HEK293 (cell line): ENCODE measurements around the gene SIK2.

Experiments
- GLIS2 ChIP-seq: fragments of 450-650 bp; formaldehyde crosslinking; IDR thresholded peaks from 2 replicates; pipeline ENCODE4 v1.5.1; 2016; ENCODE audit warnings: missing biosample characterization, missing genetic modification characterization
- IKZF3 ChIP-seq: fragments of 450-650 bp; IDR thresholded peaks from 2 replicates; pipeline ENCODE4 v1.5.0; 2018; ENCODE audit warnings: missing biosample characterization, mild to moderate bottlenecking, missing genetic modification characterization, moderate library complexity
- KLF8 ChIP-seq: fragments of 450-650 bp; formaldehyde crosslinking; IDR thresholded peaks from 2 replicates; pipeline ENCODE4 v1.5.1; 2016; ENCODE audit warnings: missing biosample characterization, missing genetic modification characterization
- SP7 ChIP-seq: fragments of 450-650 bp; formaldehyde crosslinking; IDR thresholded peaks from 2 replicates; pipeline ENCODE4 v1.5.1; 2016; ENCODE audit warnings: missing biosample characterization, missing genetic modification characterization
- WT1 ChIP-seq: fragments of 450-650 bp; formaldehyde crosslinking; IDR thresholded peaks from 2 replicates; pipeline ENCODE4 v1.5.1; 2016; ENCODE audit warnings: missing biosample characterization, missing genetic modification characterization
- YY2 ChIP-seq: fragments of 450-650 bp; formaldehyde crosslinking; IDR thresholded peaks from 2 replicates; pipeline ENCODE4 v1.5.1; 2016; ENCODE audit warnings: missing biosample characterization, missing genetic modification characterization
- ZBTB11 ChIP-seq: fragments of 450-650 bp; formaldehyde crosslinking; conservative IDR thresholded peaks from 2 replicates; pipeline ENCODE4 v1.5.1; 2016; ENCODE audit warnings: low read depth, missing biosample characterization, missing genetic modification characterization
- ZBTB7A ChIP-seq: fragments of 450-650 bp; formaldehyde crosslinking; IDR thresholded peaks from 2 replicates; pipeline ENCODE4 v1.5.1; 2016; ENCODE audit warnings: low read depth, missing biosample characterization, missing genetic modification characterization
- ZNF23 ChIP-seq: fragments of 450-650 bp; formaldehyde crosslinking; IDR thresholded peaks from 2 replicates; pipeline ENCODE4 v1.5.1; 2016; ENCODE audit warnings: missing biosample characterization, missing genetic modification characterization, borderline replicate concordance
- ZNF266 ChIP-seq: fragments of 450-650 bp; formaldehyde crosslinking; IDR thresholded peaks from 2 replicates; pipeline ENCODE4 v1.5.1; 2016; ENCODE audit warnings: missing biosample characterization, missing genetic modification characterization, low read depth
- ZNF274 ChIP-seq, 2 experiments: fragments of 200-500 bp in 1 of 2; fragments of 450-650 bp in 1 of 2; sonication (Bioruptor generic) in 1 of 2; formaldehyde crosslinking in 1 of 2; IDR thresholded peaks; 2 replicates each; pipeline versions ENCODE4 v1.5.1 to v1.6.1; 2014 to 2016; ENCODE audit warnings: borderline replicate concordance in 1 of 2, inconsistent platforms in 1 of 2, low read length in 1 of 2, missing biosample characterization in 1 of 2, missing genetic modification characterization in 1 of 2
- ZNF324 ChIP-seq: fragments of 450-650 bp; formaldehyde crosslinking; IDR thresholded peaks from 2 replicates; pipeline ENCODE4 v1.5.1; 2016; ENCODE audit warnings: missing biosample characterization, missing genetic modification characterization
- ZNF391 ChIP-seq: fragments of 450-650 bp; formaldehyde crosslinking; IDR thresholded peaks from 2 replicates; pipeline ENCODE4 v1.5.1; 2016; ENCODE audit warnings: low read depth, missing biosample characterization, missing genetic modification characterization, borderline replicate concordance
- ZNF549 ChIP-seq: fragments of 450-650 bp; IDR thresholded peaks from 2 replicates; pipeline ENCODE4 v1.5.1; 2018; ENCODE audit warnings: missing biosample characterization, missing genetic modification characterization, mild to moderate bottlenecking, inconsistent platforms, moderate library complexity
- ZNF561 ChIP-seq: fragments of 450-650 bp; IDR thresholded peaks from 2 replicates; pipeline ENCODE4 v1.5.1; 2018; ENCODE audit warnings: missing biosample characterization, missing genetic modification characterization, borderline replicate concordance
- ZNF580 ChIP-seq: fragments of 450-650 bp; formaldehyde crosslinking; IDR thresholded peaks from 2 replicates; pipeline ENCODE4 v1.5.1; 2016; ENCODE audit warnings: missing biosample characterization, missing genetic modification characterization
- ZNF600 ChIP-seq: fragments of 450-650 bp; formaldehyde crosslinking; IDR thresholded peaks from 2 replicates; pipeline ENCODE4 v1.5.1; 2016; ENCODE audit warnings: missing biosample characterization, missing genetic modification characterization
- ZNF610 ChIP-seq: fragments of 450-650 bp; formaldehyde crosslinking; IDR thresholded peaks from 2 replicates; pipeline ENCODE4 v1.5.1; 2016; ENCODE audit warnings: missing biosample characterization, missing genetic modification characterization, borderline replicate concordance
- ZNF621 ChIP-seq: fragments of 450-650 bp; formaldehyde crosslinking; IDR thresholded peaks from 2 replicates; pipeline ENCODE4 v1.5.1; 2017; ENCODE audit warnings: missing biosample characterization, missing genetic modification characterization
- ZNF624 ChIP-seq: fragments of 450-650 bp; formaldehyde crosslinking; IDR thresholded peaks from 2 replicates; pipeline ENCODE4 v1.5.1; 2017; ENCODE audit warnings: missing biosample characterization, missing genetic modification characterization
- ZNF654 ChIP-seq: fragments of 450-650 bp; formaldehyde crosslinking; IDR thresholded peaks from 2 replicates; pipeline ENCODE4 v1.5.1; 2016; ENCODE audit warnings: low read depth, missing biosample characterization, missing genetic modification characterization
- ZNF670 ChIP-seq: fragments of 450-650 bp; formaldehyde crosslinking; IDR thresholded peaks from 2 replicates; pipeline ENCODE4 v1.5.1; 2016; ENCODE audit warnings: missing biosample characterization, missing genetic modification characterization, low read depth
- ZNF843 ChIP-seq: fragments of 450-650 bp; formaldehyde crosslinking; IDR thresholded peaks from 2 replicates; pipeline ENCODE4 v1.5.1; 2016; ENCODE audit warnings: missing biosample characterization, missing genetic modification characterization
- ZSCAN23 ChIP-seq: fragments of 450-650 bp; formaldehyde crosslinking; IDR thresholded peaks from 2 replicates; pipeline ENCODE4 v1.5.1; 2016; ENCODE audit warnings: missing biosample characterization, missing genetic modification characterization
- TF ChIP-seq, protein P1 (sequence below): fragments of 450-650 bp; formaldehyde crosslinking; IDR thresholded peaks from 2 replicates; pipeline ENCODE4 v1.5.1; 2016; ENCODE audit warnings: missing biosample characterization, missing genetic modification characterization
- TF ChIP-seq, protein P2 (sequence below): fragments of 450-650 bp; formaldehyde crosslinking; IDR thresholded peaks from 2 replicates; pipeline ENCODE4 v1.5.1; 2016; ENCODE audit warnings: missing biosample characterization, missing genetic modification characterization
- TF ChIP-seq, protein P3 (sequence below): fragments of 450-650 bp; formaldehyde crosslinking; IDR thresholded peaks from 2 replicates; pipeline ENCODE4 v1.5.1; 2016; ENCODE audit warnings: missing biosample characterization, missing genetic modification characterization, low read depth

SIK2 gene

GRCh38 chr11:111735262-111736116 is 133.2 kb downstream of the SIK2 start (continued):
- TF ChIP-seq, protein P1, sequence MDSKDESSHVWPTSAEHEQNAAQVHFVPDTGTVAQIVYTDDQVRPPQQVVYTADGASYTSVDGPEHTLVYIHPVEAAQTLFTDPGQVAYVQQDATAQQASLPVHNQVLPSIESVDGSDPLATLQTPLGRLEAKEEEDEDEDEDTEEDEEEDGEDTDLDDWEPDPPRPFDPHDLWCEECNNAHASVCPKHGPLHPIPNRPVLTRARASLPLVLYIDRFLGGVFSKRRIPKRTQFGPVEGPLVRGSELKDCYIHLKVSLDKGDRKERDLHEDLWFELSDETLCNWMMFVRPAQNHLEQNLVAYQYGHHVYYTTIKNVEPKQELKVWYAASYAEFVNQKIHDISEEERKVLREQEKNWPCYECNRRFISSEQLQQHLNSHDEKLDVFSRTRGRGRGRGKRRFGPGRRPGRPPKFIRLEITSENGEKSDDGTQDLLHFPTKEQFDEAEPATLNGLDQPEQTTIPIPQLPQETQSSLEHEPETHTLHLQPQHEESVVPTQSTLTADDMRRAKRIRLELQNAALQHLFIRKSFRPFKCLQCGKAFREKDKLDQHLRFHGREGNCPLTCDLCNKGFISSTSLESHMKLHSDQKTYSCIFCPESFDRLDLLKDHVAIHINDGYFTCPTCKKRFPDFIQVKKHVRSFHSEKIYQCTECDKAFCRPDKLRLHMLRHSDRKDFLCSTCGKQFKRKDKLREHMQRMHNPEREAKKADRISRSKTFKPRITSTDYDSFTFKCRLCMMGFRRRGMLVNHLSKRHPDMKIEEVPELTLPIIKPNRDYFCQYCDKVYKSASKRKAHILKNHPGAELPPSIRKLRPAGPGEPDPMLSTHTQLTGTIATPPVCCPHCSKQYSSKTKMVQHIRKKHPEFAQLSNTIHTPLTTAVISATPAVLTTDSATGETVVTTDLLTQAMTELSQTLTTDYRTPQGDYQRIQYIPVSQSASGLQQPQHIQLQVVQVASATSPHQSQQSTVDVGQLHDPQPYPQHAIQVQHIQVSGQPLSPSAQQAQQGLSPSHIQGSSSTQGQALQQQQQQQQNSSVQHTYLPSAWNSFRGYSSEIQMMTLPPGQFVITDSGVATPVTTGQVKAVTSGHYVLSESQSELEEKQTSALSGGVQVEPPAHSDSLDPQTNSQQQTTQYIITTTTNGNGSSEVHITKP (tag by site-specific recombination), result peak; percentile 66
- TF ChIP-seq ZNF843 (peak; percentile 53; the same call in 1 of the 2 replicates), ZBTB11 (tag by site-specific recombination) (no peak), ZSCAN23 (tag by site-specific recombination) (no peak), ZNF610 (no peak), ZNF670 (tag by site-specific recombination) (no peak), ZBTB7A (tag by site-specific recombination) (no peak), ZNF266 (tag by site-specific recombination) (no peak), ZNF654 (tag by site-specific recombination) (no peak), ZNF621 (tag by site-specific recombination) (no peak), ZNF274 (IDR thresholded peaks at IDR 0.05; ENCODE audit: low read length) (no peak), ZNF274 (tag by site-specific recombination; IDR thresholded peaks at IDR 0.05; ENCODE audit: borderline replicate concordance) (no peak), SP7 (tag by site-specific recombination) (peak; percentile 45), ZNF549 (tag by site-specific recombination) (no peak), ZNF391 (tag by site-specific recombination) (no peak; the same call in 1 of the 2 replicates), ZNF561 (tag by site-specific recombination) (no peak), ZNF23 (no peak), ZNF324 (peak; percentile 42; the same call in 1 of the 2 replicates), YY2 (tag by site-specific recombination) (no peak), WT1 (0 out of 2 replicates have a peak, but pooled peaks have one; percentile 18), GLIS2 (tag by site-specific recombination) (peak; percentile 64), ZNF580 (tag by site-specific recombination) (no peak), ZNF624 (tag by site-specific recombination) (no peak), ZNF600 (tag by site-specific recombination) (0 out of 2 replicates have a peak, but pooled peaks have one; percentile 20), KLF8 (tag by site-specific recombination) (peak; percentile 37; the same call in 1 of the 2 replicates), IKZF3 (tag by site-specific recombination) (peak; percentile 37; the same call in 1 of the 2 replicates)
- TF ChIP-seq, protein P2, sequence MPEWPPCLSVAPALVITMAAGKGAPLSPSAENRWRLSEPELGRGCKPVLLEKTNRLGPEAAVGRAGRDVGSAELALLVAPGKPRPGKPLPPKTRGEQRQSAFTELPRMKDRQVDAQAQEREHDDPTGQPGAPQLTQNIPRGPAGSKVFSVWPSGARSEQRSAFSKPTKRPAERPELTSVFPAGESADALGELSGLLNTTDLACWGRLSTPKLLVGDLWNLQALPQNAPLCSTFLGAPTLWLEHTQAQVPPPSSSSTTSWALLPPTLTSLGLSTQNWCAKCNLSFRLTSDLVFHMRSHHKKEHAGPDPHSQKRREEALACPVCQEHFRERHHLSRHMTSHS (tag by site-specific recombination), result no peak
- TF ChIP-seq, protein P3, sequence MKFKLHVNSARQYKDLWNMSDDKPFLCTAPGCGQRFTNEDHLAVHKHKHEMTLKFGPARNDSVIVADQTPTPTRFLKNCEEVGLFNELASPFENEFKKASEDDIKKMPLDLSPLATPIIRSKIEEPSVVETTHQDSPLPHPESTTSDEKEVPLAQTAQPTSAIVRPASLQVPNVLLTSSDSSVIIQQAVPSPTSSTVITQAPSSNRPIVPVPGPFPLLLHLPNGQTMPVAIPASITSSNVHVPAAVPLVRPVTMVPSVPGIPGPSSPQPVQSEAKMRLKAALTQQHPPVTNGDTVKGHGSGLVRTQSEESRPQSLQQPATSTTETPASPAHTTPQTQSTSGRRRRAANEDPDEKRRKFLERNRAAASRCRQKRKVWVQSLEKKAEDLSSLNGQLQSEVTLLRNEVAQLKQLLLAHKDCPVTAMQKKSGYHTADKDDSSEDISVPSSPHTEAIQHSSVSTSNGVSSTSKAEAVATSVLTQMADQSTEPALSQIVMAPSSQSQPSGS (tag by site-specific recombination), result peak; percentile 61
